ENCODE data around the gene ME1. TPM values are rescaled to one million over a fixed set of nuclear protein-coding genes. Genes with fewer than 3 reads are reported as not detected.

ME1 gene
- total and polyA plus RNA-seq, 9 of the 15 experiments (the other 6 are each of a cell fraction or from before 2014, with no cell fraction given) = 3.2 to 10.4 (median 5.5) TPM

DNA sequence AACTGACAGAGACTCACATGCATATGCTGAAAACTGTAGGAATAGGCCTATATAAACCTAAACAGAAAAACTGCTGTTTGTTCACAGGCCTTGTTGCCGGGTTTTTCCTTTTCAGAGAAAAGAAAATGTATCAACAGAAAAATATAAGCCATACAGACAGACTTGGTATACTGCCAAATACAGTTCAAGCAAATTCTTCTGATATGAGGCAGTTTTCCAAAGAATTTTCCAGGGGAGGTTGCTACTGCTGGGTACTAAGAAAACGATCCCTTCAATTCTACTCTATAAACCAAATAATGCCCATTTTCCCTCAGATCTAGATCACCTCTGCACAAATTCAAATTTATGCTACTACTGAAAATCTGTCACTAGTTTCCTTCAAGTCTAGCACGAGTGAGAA lies 59.4 kb downstream of the ME1 start:
- TF ChIP-seq BRD4 (IDR thresholded peaks at IDR 0.05) (no peak), CAMTA2 (CRISPR knock-in tag; conservative IDR thresholded peaks at IDR 0.05) (no peak), MEIS2 (IDR thresholded peaks at IDR 0.05; ENCODE audit: partially characterized antibody) (no peak), ZNF644 (tag; IDR thresholded peaks at IDR 0.05; ENCODE audit: low read depth) (no peak), NEUROD1 (IDR thresholded peaks at IDR 0.05; ENCODE audit: borderline replicate concordance, low read depth, low read length, partially characterized antibody) (no peak)
- TF ChIP-seq, protein P1, sequence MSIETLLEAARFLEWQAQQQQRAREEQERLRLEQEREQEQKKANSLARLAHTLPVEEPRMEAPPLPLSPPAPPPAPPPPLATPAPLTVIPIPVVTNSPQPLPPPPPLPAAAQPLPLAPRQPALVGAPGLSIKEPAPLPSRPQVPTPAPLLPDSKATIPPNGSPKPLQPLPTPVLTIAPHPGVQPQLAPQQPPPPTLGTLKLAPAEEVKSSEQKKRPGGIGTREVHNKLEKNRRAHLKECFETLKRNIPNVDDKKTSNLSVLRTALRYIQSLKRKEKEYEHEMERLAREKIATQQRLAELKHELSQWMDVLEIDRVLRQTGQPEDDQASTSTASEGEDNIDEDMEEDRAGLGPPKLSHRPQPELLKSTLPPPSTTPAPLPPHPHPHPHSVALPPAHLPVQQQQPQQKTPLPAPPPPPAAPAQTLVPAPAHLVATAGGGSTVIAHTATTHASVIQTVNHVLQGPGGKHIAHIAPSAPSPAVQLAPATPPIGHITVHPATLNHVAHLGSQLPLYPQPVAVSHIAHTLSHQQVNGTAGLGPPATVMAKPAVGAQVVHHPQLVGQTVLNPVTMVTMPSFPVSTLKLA (conservative IDR thresholded peaks at IDR 0.05) = no peak
- TF ChIP-seq, protein P2, sequence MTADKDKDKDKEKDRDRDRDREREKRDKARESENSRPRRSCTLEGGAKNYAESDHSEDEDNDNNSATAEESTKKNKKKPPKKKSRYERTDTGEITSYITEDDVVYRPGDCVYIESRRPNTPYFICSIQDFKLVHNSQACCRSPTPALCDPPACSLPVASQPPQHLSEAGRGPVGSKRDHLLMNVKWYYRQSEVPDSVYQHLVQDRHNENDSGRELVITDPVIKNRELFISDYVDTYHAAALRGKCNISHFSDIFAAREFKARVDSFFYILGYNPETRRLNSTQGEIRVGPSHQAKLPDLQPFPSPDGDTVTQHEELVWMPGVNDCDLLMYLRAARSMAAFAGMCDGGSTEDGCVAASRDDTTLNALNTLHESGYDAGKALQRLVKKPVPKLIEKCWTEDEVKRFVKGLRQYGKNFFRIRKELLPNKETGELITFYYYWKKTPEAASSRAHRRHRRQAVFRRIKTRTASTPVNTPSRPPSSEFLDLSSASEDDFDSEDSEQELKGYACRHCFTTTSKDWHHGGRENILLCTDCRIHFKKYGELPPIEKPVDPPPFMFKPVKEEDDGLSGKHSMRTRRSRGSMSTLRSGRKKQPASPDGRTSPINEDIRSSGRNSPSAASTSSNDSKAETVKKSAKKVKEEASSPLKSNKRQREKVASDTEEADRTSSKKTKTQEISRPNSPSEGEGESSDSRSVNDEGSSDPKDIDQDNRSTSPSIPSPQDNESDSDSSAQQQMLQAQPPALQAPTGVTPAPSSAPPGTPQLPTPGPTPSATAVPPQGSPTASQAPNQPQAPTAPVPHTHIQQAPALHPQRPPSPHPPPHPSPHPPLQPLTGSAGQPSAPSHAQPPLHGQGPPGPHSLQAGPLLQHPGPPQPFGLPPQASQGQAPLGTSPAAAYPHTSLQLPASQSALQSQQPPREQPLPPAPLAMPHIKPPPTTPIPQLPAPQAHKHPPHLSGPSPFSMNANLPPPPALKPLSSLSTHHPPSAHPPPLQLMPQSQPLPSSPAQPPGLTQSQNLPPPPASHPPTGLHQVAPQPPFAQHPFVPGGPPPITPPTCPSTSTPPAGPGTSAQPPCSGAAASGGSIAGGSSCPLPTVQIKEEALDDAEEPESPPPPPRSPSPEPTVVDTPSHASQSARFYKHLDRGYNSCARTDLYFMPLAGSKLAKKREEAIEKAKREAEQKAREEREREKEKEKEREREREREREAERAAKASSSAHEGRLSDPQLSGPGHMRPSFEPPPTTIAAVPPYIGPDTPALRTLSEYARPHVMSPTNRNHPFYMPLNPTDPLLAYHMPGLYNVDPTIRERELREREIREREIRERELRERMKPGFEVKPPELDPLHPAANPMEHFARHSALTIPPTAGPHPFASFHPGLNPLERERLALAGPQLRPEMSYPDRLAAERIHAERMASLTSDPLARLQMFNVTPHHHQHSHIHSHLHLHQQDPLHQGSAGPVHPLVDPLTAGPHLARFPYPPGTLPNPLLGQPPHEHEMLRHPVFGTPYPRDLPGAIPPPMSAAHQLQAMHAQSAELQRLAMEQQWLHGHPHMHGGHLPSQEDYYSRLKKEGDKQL (CRISPR knock-in tag; IDR thresholded peaks at IDR 0.05; ENCODE audit: borderline replicate concordance) = no peak
- BruUV-seq (replicated peaks) = no TSS peak
- ChIA-PET POLR2A (no interaction called here), CTCF (ENCODE audit: low intra/inter-chr PET ratio) (no interaction called here)
- no peak for DNase-seq (ENCODE audit: extremely low read depth in 1 of 4, low spot score in 3 of 4)
- in situ Hi-C loops (cut with MboI) = no loop called here
- Histone ChIP-seq H3K27ac (ENCODE audit: extremely low read depth, low read depth, low read length) (no peak overlapping the region), H3K4me3 (no peak overlapping the region), H3K4me2 (ENCODE audit: insufficient read depth, low read length) (no peak overlapping the region), H4K20me1 (replicated peaks; ENCODE audit: control insufficient read depth, insufficient read depth, low read length) (no peaks in the 10 kb centered on the region), H3K36me3 (ENCODE audit: control insufficient read depth, insufficient read depth, low read length) (no peaks in the 10 kb centered on the region), H3K9me3 (replicated peaks; ENCODE audit: control insufficient read depth, insufficient read depth, low read depth, low read length) (no peaks in the 10 kb centered on the region), H3K4me1 (replicated peaks in 1 of 2; ENCODE audit: control insufficient read depth in 2 of 2, insufficient read depth in 2 of 2, low read length in 2 of 2) (no peaks in the 10 kb centered on the region), H3K9me1 (ENCODE audit: control insufficient read depth, insufficient read depth, low read length) (no peaks in the 10 kb centered on the region), H3K9ac (ENCODE audit: insufficient read depth in 1 of 2, low read depth in 2 of 2, low read length in 2 of 2) (no peak overlapping the region), H3K79me2 (ENCODE audit: control insufficient read depth, insufficient read depth, low read length) (no peaks in the 10 kb centered on the region), H2AFZ (ENCODE audit: low read depth, low read length) (no peak overlapping the region), H3K27me3 (ENCODE audit: control insufficient read depth in 2 of 2, insufficient read depth in 2 of 2, low read length in 2 of 2) (no peaks in the 10 kb centered on the region)
- no peak for FAIRE-seq
- ATAC-seq = no peak
- intact Hi-C loops (cut with micrococcal nuclease) = no loop called here
- 40% methylated on average over 3 of the region's 3 CpGs for WGBS (ENCODE audit: insufficient coverage, low coverage, missing lambda C conversion rate)

Measured in K562 (cell line).